HG02981 (cell line): ENCODE results near the gene TTPAL.

Source experiments
- ATAC-seq: cut with Tn5 transposase; IDR thresholded peaks from one replicate; pipeline ENCODE4 v1.9.1; 2021; ENCODE audit warnings: mild to moderate bottlenecking, moderate library complexity; ENCODE audit not compliant: unreplicated experiment

Gene TTPAL

GRCh38 chr20:44475694-44476560, at the start of gene TTPAL:
Gene TTPAL, plus strand, starts transcription at chr20:44475874. Its CDS starts 4,126 bp downstream, at chr20:44480000.
- peak; percentile 91 for ATAC-seq

- no peak for ATAC-seq
These were observed 49.8 kb upstream of the TTPAL start for GRCh38 chr20:44425923-44426322.

- ATAC-seq = no peak
These were observed 48.5 kb upstream of the TTPAL start for GRCh38 chr20:44426879-44427790.

- ATAC-seq = no peak
These were observed 47.9 kb upstream of the TTPAL start for GRCh38 chr20:44427804-44428173.

GRCh38 chr20:44428174-44429016, 47.3 kb upstream of the TTPAL start:
- no peak for ATAC-seq

- no peak for ATAC-seq
These were observed 46.7 kb upstream of the TTPAL start for GRCh38 chr20:44429017-44429339.

GRCh38 chr20:44429419-44430269, 46.0 kb upstream of the TTPAL start:
- ATAC-seq = no peak

- no peak for ATAC-seq
These were observed 45.2 kb upstream of the TTPAL start for GRCh38 chr20:44430270-44431065.

GRCh38 chr20:44431118-44431501, 44.6 kb upstream of the TTPAL start:
- no peak for ATAC-seq

GRCh38 chr20:44431502-44432234, 44.0 kb upstream of the TTPAL start:
- ATAC-seq = no peak

GRCh38 chr20:44432618-44433577, 42.8 kb upstream of the TTPAL start:
- ATAC-seq = no peak

GRCh38 chr20:44433751-44434538, 41.7 kb upstream of the TTPAL start:
- no peak for ATAC-seq

- ATAC-seq = no peak
These were observed 39.9 kb upstream of the TTPAL start for GRCh38 chr20:44435630-44436335.

- ATAC-seq = no peak
These were observed 39.3 kb upstream of the TTPAL start for GRCh38 chr20:44436393-44436792.

- ATAC-seq = no peak
These were observed 38.2 kb upstream of the TTPAL start for GRCh38 chr20:44437497-44437896.

GRCh38 chr20:44438782-44439181, 36.9 kb upstream of the TTPAL start:
- ATAC-seq = no peak
